Measurements from ENCODE around the gene APOL3.

DNA sequence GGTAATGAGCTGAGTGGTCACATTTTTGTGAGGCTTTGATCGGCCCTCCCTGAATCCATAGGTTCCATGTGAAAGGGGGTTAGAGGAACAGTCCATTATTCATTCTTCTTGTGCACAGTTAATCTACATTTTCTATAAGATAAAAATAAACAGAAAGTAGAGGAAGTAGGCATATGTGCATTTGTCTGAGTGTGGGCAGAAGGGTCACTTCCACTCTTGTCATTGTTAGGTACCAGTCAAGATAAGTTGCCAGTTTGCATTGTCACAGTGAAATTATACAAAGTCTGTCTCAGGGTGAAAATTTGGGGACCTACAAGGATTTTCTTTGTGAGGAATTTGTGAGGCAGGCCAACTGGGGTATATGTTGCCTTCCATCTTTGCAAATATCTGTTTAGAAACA is 45.7 kb upstream of the APOL3 start:
- no peak for TF ChIP-seq CTCF (IDR thresholded peaks at IDR 0.05)
- TF ChIP-seq POLR2A (IDR thresholded peaks at IDR 0.05), result no peak
